GM12875 (cell line): ENCODE data around the gene PRDM10.

Experiments
- H3K4me3 ChIP-seq: one replicate; pipeline ENCODE4 v1.5.1; 2011; ENCODE audit warnings: low read depth, low read length, control low read depth
- TF ChIP-seq, protein P1 (sequence below): IDR thresholded peaks from 2 replicates; pipeline ENCODE4 v1.5.1; 2011; ENCODE audit warnings: low read depth, mild to moderate bottlenecking, control low read depth, inconsistent platforms, low read length, moderate library complexity, borderline replicate concordance; ENCODE audit not compliant: insufficient read depth

The PRDM10 gene

DNA sequence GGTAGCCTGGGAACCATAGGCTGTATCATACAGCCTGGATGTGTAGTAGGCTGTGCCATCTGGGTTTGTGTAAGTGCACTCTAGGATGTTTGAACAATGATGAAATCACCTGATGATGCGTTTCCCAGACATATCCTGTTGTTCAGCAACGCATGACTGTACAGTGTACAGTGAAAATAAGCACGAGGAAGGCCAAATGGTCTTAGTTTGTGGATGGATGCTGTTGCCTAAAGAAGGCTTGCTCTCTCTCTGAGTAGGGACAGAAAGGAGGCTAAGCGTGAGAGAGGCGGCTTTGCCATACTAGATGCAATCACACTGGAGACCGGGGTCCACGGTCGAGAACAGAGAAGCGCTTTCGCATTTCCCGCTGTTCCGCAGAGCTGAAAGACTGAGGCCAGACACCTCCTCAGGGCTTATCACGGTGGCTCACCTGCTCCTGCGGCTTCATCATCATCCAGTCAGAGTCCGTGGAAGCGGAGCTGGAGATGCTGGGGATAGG, 39.5 kb upstream of the PRDM10 start:
- TF ChIP-seq, protein P1, sequence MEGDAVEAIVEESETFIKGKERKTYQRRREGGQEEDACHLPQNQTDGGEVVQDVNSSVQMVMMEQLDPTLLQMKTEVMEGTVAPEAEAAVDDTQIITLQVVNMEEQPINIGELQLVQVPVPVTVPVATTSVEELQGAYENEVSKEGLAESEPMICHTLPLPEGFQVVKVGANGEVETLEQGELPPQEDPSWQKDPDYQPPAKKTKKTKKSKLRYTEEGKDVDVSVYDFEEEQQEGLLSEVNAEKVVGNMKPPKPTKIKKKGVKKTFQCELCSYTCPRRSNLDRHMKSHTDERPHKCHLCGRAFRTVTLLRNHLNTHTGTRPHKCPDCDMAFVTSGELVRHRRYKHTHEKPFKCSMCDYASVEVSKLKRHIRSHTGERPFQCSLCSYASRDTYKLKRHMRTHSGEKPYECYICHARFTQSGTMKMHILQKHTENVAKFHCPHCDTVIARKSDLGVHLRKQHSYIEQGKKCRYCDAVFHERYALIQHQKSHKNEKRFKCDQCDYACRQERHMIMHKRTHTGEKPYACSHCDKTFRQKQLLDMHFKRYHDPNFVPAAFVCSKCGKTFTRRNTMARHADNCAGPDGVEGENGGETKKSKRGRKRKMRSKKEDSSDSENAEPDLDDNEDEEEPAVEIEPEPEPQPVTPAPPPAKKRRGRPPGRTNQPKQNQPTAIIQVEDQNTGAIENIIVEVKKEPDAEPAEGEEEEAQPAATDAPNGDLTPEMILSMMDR: no peak
- no peak overlapping the region for H3K4me3 ChIP-seq

DNA sequence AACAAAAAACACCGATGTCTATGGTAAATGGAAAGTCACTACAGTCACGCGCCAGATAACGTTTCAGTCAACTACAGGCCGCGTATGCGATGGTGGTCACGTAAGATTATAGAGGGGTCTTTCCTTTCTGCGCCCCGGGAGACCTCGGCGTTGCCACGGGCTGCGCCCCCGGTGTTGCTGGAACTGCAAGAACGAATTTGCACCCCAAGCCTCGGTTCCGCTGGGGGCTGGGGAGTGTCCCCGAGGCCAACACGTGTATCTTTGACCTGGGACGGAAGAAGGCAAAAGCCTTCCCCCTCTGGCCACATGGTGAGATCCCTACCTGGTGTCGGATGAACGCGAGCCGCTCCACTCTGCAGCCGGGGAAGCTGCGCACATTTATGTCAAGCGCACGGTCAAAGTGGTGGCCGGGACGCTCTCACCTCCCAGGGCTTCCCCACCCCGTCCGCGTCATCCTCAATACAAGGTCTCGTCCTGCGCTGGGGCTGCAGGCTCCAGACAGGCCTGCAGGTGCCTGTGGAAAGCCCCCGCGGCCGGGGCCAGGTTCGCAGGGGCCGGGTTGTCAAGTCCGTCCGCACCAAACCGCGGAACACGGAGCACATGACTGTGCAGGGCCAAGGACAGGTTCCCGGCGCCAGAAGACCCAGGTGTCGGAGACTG, 37.8 kb upstream of the PRDM10 start:
- TF ChIP-seq, protein P1: no peak
- no peak overlapping the region for H3K4me3 ChIP-seq

DNA sequence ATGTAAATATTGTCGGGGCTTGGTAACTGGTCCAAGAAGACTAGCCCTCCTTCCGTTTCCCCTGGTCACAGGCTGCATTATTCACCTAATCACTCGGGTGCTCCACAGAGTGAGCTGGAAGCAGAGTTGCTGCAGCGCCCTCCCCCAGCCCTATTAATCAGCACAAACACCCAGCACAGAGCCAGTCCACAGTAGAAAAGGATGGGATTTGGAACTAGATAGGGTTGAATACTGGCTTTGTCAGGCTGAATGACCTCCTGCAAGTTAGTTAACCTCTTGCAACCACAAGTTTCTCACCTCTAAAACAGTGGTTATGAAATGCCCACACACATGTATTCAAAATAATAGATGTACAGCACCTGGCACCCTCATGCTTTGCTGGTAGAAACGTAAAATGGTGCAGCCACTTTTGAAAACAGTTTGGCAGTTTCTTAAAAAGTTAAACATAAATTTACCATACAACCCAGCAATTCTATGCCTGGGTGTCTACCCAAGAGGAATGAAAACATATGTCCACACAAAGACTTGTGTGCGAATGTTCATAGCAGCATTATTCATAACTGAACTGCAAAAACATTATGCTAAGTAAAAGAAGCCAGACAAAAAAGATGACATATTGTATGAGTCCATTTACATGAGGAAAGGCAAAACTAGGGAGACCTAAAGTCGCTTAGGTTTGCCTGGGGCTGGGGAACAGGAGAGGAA, 35.4 kb upstream of the PRDM10 start:
- TF ChIP-seq, protein P1: no peak
- H3K4me3 ChIP-seq: no peak overlapping the region

DNA sequence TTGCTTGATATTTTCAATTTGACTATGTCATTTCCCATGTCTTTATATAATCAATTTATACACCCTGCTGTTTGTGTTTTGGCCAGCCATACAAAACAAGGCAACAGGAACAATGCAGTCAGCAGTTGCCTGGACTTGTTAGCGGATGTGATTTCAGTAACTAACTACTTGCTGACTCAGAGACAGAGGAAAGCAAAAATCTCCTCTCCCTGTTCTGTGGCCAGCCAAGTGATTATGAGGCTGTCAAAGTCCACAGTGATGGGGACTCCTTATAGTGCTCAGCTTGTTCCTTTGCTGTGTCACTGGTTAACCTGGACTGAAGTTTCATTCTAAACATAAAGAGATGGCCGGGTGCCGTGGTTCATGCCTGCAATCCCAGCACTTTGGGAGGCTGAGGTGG, 34.4 kb upstream of the PRDM10 start:
- TF ChIP-seq, protein P1: no peak

DNA sequence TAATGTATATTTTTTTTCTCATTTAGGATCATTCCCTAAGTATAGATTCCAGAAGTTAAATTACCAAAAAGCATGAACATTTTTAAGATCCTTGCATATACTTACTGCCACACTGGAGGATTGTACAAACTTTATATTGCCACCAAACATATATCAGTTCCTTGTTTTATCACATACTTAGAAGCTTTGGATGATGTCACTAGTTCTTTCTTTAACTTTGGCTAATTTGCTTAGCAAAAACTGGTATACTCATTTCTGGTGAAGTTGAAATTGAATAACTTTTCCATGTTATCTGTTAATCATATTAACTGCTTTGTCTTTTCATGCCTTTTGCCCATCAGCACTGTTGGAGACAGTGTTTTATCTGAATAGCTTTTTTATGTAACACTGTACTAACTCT, 31.6 kb upstream of the PRDM10 start:
- TF ChIP-seq, protein P1: no peak
- H3K4me3 ChIP-seq: no peak overlapping the region

More for the DNA sequence above, 34.4 kb upstream of the PRDM10 start:
- H3K4me3 ChIP-seq: no peak overlapping the region

DNA sequence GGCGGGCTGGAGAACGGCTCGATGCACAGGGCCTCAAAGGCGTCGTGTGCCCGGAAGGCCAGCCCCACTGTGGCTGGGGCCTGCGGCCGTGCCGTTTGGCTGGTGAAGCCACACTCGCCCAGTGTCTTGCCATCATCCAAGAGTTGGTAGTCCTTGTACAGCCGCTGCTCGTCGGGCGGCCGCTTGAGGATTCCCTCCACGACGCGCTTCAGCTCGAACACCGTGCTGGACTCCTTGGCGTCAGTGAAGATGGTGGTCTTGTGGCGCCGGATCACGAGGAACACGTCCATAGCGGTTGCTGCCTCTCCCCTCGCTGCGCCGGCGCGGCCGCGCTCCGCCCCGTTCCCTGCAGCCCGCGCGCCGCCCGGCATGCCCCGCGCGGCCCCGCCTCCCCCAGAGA, 30.3 kb upstream of the PRDM10 start:
- H3K4me3 ChIP-seq: no peak overlapping the region
- TF ChIP-seq, protein P1: no peak

DNA sequence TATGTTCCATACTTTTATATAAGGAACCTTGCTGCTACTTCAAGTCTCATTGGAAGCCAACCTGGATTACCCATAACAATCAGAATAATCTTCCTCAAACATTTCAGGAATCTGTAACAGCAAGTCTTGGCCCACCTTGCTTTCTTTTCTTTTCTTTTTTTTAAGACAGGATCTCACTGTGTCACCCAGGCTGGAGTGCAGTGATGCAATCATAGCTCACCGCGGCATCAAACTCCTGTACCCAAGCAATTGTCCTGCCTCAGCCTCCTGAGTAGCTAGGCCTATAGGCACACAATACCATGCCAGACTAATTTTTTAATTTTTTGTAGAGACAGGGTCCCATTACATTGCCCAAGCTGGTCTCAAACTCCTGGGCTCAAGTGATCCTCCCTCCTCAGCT, 29.3 kb upstream of the PRDM10 start:
- H3K4me3 ChIP-seq: no peak overlapping the region

More for the DNA sequence above, 29.3 kb upstream of the PRDM10 start:
- TF ChIP-seq, protein P1: no peak
